ENCODE data around the gene ACTR2.
"Not testable (repeated sequence)": the region's sequence is repeated elsewhere in the genome, so short reads cannot be mapped to it uniquely, and the experiment has no call there.

ACTR2 gene

GRCh38 chr2:65314801-65315441, 87.3 kb downstream of the ACTR2 start:
- DNase-seq: no peak

- no peak for DNase-seq
Observed at GRCh38 chr2:65316072-65316471, 88.4 kb downstream of the ACTR2 start.

GRCh38 chr2:65317351-65317750, 89.7 kb downstream of the ACTR2 start:
- DNase-seq: not testable (repeated sequence)

- DNase-seq: no peak
Observed at GRCh38 chr2:65317841-65318240, 90.2 kb downstream of the ACTR2 start.

DNA sequence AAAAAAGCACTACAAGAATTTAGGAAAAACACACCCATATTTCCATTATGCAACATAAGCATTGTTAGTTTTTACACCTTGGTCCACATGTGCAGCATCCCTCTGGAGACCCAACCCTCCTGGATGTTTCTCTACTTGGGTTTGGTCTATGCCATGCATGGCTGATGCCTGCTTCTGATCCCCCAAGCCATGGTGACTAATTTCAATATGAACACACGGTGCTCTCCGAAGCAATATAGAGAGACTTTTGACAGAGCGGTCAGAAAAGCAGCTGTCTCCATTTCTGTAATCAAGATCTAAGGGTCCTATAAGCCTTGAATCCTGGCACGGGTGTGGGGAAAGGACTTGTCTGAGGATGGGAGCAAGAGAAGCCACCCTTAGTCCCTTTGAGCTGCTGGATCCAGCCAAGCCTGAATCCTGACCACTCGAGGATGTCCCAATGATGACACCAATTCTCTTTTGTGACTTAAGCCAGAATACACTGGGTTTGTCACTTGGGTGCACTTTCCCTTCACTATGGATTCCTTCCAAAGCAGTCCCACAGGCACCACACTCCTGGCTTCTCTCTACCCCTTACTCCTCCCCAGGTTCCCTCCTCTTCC, 91.5 kb downstream of the ACTR2 start:
- DNase-seq: no peak

- no peak for DNase-seq
Observed at GRCh38 chr2:65319674-65320041, 92.0 kb downstream of the ACTR2 start.

DNA sequence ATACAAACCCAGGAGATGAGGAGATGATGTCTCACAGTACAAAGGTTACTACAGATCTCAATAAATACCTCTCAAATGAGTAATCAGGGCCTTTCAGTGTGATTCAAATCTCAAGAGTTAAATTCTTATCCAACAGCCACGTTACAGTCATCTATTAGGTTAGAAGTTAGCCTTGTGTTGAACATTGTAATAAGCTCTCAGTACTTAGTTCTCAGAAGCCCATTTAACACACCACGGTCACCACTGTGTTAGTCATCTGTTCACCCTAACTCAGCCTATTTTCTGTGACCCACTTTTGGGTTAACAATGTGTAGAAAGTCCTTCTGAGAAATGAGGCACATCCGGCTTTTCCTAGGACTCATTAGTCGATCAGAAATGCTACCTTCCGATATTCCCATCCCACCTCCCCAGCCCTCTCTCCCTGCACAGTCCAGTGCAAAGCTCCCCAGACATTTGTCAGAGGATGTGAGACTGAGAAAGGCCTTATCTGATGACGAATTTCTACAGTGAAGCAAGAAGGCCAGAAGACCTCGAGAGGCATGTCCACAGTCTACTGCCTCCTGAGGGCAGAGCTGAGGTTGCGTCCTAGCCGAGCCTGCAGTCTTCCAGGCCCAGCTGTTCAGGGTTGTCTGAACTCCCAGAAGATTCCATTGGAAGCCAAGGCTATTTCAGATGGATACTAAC, 92.6 kb downstream of the ACTR2 start:
- peak in 1 of 2 donors; percentile 6 for DNase-seq
